Measurements from ENCODE around the gene UFSP2. TPM values are rescaled to one million over a fixed set of nuclear protein-coding genes. Genes with fewer than 3 reads are reported as not detected.

Gene UFSP2

Small RNA genes within 50 kb of the gene (small RNA-seq; reads per million reads assigned to genes)
- not detected for gene RF00019 (ENCODE audit: insufficient read depth)

All from mesendoderm (in vitro differentiated cells).